ENCODE data around the gene CDK14. TPM values are rescaled to one million over a fixed set of nuclear protein-coding genes. Genes with fewer than 3 reads are reported as not detected.

CDK14 gene
- total and polyA plus RNA-seq, 2 donors (not counting 3 experiments of a cell fraction or from before 2014, with no cell fraction given): 5.5 to 34.2 TPM

DNA sequence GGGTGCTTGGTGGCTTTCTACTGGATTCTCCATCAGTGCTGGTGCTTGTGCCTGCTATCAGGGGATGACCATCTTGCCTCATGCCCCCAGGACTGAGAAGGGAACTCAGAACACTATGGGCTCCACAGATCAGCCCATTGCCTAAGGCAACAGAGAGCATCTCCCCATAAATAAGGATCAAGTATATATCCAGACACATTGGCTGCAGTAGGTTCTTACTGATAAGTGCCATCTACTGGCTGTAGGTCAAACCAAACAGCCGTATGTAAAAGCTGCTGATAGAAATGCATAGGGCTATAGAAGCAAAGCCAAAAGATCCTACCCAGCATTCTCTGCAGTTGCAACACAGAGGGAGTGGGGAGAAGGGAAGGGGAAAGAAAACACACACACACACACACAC is 153.7 kb downstream of the CDK14 start:
- dilution Hi-C loops (cut with MboI; ENCODE audit: extremely low pct_ligation_motif_present, low sequenced_read_pairs) (no loop called here), intact Hi-C loops (cut with micrococcal nuclease) (loop anchor here (1.0 to 10.0 kb wide), 2 partner anchors 285 to 295 kb away; no protein-coding TSS in a partner anchor)
- ChIA-PET CTCF (interaction anchor here (0.6 to 2.2 kb wide), 21 partner anchors 9 to 295 kb away, joined by 3 to 12 read pairs (median 4); partner anchors contain the start of gene CDK14), POLR2A (no interaction called here)
- H2AFZ ChIP-seq (ENCODE audit: low read depth, low read length): no peak overlapping the region
- H3K79me2 ChIP-seq (ENCODE audit: control insufficient read depth, insufficient read depth, low read length): no peaks in the 10 kb centered on the region
- BruUV-seq (replicated peaks): no TSS peak
- H3K9me1 ChIP-seq (replicated peaks; ENCODE audit: control insufficient read depth, extremely low read depth, insufficient read depth, low read length): no peaks in the 10 kb centered on the region
- no peaks in the 10 kb centered on the region for H3K9me3 ChIP-seq (replicated peaks; ENCODE audit: control insufficient read depth, insufficient read depth, low read length)
- peak; percentile 36 for DNase-seq (ENCODE audit: low read depth, low spot score)
- H3K4me1 ChIP-seq (ENCODE audit: control insufficient read depth, extremely low read depth, insufficient read depth, low read length): peaks cover 5% of the 10 kb centered on the region
- TF ChIP-seq POLR2A (IDR thresholded peaks at IDR 0.05; ENCODE audit: low read depth, low read length) (no peak), FOS (IDR thresholded peaks at IDR 0.05; ENCODE audit: borderline replicate concordance, insufficient read depth, low read length) (no peak), EZH2 (IDR thresholded peaks at IDR 0.05; ENCODE audit: borderline replicate concordance, low read depth, low read length, severe bottlenecking) (no peak), MYC (IDR thresholded peaks at IDR 0.05; ENCODE audit: low read depth, low read length) (no peak), GATA2 (IDR thresholded peaks at IDR 0.05; ENCODE audit: insufficient read depth, insufficient read length, low read depth, low read length) (no peak), JUN (IDR thresholded peaks at IDR 0.05; ENCODE audit: borderline replicate concordance, insufficient read depth, insufficient read length, low read depth) (no peak), POLR2AphosphoS5 (IDR thresholded peaks at IDR 0.05; ENCODE audit: insufficient read depth, low read depth, low read length) (no peak)
- TF ChIP-seq, protein P1, sequence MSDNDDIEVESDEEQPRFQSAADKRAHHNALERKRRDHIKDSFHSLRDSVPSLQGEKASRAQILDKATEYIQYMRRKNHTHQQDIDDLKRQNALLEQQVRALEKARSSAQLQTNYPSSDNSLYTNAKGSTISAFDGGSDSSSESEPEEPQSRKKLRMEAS (IDR thresholded peaks at IDR 0.05; ENCODE audit: insufficient read depth, insufficient read length): no peak
- TF ChIP-seq, protein P2, sequence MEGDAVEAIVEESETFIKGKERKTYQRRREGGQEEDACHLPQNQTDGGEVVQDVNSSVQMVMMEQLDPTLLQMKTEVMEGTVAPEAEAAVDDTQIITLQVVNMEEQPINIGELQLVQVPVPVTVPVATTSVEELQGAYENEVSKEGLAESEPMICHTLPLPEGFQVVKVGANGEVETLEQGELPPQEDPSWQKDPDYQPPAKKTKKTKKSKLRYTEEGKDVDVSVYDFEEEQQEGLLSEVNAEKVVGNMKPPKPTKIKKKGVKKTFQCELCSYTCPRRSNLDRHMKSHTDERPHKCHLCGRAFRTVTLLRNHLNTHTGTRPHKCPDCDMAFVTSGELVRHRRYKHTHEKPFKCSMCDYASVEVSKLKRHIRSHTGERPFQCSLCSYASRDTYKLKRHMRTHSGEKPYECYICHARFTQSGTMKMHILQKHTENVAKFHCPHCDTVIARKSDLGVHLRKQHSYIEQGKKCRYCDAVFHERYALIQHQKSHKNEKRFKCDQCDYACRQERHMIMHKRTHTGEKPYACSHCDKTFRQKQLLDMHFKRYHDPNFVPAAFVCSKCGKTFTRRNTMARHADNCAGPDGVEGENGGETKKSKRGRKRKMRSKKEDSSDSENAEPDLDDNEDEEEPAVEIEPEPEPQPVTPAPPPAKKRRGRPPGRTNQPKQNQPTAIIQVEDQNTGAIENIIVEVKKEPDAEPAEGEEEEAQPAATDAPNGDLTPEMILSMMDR (IDR thresholded peaks at IDR 0.05; ENCODE audit: extremely low read depth in 1 of 2, insufficient read depth in 1 of 2, low read depth in 1 of 2, low read length in 2 of 2): no peak
- H3K9ac ChIP-seq (replicated peaks; ENCODE audit: extremely low read depth, insufficient read depth, low read length): no peak overlapping the region
- H3K36me3 ChIP-seq (ENCODE audit: control insufficient read depth in 2 of 2, extremely low read depth in 1 of 2, insufficient read depth in 2 of 2, low read length in 2 of 2): no peaks in the 10 kb centered on the region
- no peak overlapping the region for H3K4me3 ChIP-seq (replicated peaks in 1 of 3; ENCODE audit: insufficient read depth in 1 of 3, low read depth in 1 of 3, low read length in 3 of 3)
- no peaks in the 10 kb centered on the region for H4K20me1 ChIP-seq (replicated peaks; ENCODE audit: control insufficient read depth, extremely low read depth, insufficient read depth, low read length)
- H3K27ac ChIP-seq (ENCODE audit: insufficient read depth, low read depth, low read length): no peak overlapping the region
- H3K27me3 ChIP-seq (ENCODE audit: control insufficient read depth in 2 of 2, insufficient read depth in 2 of 2, low read length in 2 of 2): no peaks in the 10 kb centered on the region
- no peak for FAIRE-seq
- H3K4me2 ChIP-seq (ENCODE audit: insufficient read depth, low read length): no peak overlapping the region
